HT-29 (cell line): ENCODE results near the gene MYMX. TPM values are rescaled to one million over a fixed set of nuclear protein-coding genes. Genes with fewer than 3 reads are reported as not detected.
A peak's percentile ranks its signal among the peaks of the same experiment; 100 is the strongest.
"Not testable (repeated sequence)": the region's sequence is repeated elsewhere in the genome, so short reads cannot be mapped to it uniquely, and the experiment has no call there.

ENCODE experiments used
- DNase-seq: peaks from one replicate; pipeline ENCODE4 v3.0.0-alpha.2; 2015; ENCODE audit warnings: low spot score
- total RNA-seq: library from RNA; depleted of rRNA; stranded (reverse); fragments of >200 nt; shearing (Covaris generic); gene quantifications from 2 replicates; pipeline ENCODE4 v1.2.3, GENCODE V29; 2014

The MYMX gene
- total RNA-seq, 1 experiment from 2014 or later: not detected

DNA sequence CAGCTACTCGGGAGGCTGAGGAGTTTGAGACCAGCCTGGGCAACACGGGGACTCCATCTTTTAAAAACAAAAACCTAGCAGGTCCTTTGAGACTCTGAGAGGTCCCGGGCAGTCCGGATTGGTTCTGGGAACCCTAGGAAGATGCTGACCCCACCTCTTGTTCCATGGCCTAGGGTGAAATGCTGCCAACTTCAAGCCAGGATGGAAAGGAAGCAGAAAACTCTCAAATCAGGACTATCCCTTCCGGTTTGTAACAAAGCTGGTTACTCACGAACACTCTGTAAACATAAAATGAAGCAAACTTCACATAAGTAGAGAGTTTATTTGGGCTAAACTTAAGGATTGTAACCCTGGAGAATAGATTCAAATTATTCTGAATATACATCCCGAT lies 30.1 kb upstream of the MYMX start:
- DNase-seq: no peak

DNA sequence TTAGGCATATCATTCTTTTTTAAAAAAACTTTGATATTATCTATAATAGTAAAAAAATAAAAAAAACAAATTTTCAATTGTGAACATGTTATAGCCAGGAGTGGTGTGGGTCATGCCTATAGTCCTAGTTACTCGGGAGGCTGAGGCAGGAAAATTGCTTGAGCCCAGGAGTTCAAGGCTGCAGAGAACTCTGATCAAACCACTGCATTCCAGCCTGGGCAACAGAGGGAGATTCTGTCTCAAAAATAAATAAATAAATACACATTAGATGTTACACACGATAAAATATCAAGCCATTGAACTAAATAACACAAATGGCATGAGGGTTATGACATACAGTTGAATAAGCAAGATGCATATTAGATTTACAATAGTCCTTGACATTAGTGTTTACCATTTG lies 27.9 kb upstream of the MYMX start:
- no peak for DNase-seq

DNA sequence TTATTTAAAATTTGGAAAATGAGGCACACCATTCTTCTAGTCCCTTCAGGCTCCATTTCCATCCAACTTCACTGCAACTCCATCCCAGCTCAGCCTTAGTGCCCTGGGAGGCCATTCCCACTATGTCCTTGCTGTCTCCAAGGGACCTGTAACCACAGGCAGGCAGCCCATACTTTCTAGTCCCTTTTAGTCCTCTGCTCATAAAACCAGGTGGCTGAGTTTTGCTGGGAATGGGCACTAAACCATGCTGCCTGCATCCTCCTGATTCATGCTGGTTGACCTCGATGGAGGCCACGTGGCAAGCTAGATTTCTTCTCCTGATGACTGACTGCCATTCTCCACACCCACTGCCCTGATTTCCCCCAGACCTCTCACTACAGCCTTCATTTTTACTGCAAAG lies 27.5 kb upstream of the MYMX start:
- DNase-seq: no peak

DNA sequence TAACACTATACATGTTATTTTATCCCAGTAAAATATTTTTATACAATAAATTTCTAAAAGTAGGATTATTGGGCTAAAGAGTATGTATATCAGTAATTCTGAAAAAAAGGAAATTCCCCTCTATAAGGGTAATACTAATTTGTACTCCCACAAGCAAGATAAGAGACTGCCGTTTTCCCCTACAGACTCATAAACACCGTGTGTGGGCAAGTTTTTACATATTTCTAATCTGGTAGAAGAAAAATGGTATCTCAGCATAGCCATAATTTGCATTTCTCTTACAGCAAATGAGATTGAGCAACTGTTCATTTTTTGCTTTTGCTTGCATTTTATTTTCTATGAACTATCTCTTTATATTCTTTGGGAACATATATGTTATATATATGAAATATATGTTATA lies 26.0 kb upstream of the MYMX start:
- DNase-seq: no peak

DNA sequence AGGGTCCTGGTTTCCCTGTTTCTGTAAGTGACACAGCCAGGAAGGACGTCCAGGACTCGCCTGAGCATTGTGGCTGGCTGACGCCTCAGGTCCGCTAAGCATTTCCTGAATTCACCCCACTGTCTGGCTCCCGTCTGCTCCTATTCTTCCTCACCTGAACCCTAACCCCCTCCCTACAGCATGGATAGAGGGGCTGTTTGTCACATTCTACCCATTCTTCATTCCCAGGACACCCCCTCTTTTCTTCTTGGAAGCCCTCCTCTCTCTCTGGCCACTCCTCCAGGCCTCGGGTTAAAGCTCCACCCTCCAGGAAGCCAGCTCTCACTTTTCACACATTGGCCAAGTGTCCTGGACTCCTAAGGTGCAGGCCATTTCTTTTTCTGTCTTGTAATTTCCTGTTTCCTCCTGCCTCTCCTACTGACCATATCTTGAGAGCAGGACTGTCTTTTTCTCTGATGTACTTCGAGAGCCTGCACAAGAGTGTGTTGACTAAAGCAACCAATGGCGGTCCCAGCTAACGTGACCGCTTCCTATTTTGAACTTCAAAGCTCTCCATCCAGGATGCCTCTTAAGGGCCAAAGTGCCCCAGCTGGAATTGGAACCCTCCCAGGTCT lies 24.2 kb upstream of the MYMX start:
- DNase-seq: peak; percentile 30

DNA sequence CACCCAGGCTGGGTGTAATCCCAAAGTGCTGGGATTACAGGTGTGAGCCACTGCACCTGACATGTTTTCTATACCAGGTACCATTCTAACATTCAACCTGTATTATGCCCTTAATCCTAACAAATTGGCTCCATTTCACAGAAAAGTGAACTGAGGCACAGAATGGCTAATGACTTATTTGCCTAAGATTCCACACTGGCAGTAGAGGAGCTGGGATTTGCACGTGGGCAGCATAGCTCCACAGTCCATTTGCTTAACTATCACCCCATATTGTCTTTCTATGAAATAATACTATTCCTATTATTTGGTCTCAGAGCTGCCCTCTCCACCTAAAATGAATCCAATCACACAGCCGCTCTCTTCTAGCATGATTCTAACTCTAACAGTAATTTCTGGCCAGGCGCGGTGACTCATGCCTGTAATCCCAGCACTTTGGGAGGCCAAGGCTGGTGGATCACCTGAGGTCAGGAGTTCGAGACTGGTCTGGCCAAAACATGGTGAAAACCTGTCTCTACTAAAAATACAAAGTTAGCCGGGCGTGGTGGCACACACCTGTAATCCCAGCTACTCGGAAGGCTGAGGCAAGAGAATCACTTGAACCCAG lies 23.3 kb upstream of the MYMX start:
- DNase-seq: no peak

DNA sequence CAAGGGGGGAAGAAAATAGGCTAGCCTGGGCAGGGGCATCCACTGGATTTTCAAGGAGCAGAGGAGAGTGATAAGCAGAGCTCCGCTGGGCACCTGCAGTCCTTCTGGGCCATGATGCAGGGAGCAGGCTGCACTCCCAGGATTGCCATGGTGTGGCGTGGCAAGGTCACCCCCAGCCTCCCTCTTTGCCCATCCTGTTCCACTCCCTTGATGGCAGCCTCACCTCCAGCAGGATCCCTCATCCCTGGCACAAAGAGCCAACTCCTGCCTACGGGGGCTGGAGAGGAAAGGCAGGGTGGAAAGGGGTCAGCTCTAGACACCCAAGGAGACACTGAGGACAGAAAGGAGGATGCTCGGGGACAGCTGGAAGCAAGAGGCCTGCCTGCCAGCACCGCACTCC lies 22.4 kb upstream of the MYMX start:
- no peak for DNase-seq

DNA sequence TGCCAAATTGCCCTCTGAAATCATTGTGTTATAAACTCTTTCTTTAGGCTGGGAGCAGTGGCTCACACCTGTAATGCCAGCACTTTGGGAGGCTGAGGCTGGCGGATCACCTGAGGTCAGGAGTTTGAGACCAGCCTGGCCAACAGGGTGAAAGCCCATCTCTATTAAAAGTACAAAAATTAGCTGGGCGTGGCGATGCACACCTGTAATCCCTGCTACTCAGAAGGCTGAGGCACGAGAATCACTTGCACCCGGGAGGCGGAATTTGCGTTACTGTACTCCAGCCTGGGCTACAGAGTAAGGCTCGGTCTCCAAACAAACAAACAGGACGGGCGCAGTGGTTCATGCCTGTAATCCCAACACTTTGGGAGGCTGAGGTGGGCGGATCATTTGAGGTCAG lies 20.4 kb upstream of the MYMX start:
- not testable (repeated sequence) for DNase-seq

DNA sequence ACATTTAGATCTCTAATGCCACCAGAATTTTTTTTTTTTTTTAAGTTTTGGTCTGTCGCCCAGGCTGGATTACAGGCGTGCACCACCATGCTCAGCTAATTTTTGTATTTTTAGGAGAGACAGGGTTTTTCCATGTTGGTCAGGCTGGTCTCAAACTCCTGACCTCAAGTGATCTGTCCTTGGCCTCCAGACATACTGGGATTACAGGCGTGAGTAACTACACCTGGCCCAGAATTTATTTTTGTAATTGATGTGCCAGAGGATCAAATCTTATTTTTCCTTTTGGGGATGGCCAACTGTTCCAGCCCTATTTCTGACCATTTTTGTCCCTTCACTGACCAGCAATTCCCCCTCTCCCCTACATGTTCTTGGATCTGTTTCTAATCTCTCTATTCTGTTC lies 18.0 kb upstream of the MYMX start:
- no peak for DNase-seq

DNA sequence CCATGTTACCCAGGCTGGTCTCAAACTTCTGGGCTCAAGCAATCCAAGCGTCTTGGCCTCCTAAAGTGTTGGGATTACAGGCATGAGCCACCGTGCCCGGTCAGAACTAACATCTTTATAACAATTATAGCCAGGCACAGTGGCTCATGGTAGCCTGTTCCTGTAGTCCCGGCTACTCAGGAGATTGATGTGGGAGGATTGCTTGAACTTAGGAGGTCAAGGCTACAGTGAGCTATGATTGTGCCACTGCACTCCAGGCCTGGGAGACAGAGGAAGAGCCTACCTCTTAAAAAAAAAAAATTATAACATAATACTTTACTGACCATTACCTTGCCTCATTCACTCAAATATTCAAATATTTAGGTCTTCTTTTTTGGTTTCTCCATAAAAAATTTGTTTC lies 16.8 kb upstream of the MYMX start:
- DNase-seq: no peak

DNA sequence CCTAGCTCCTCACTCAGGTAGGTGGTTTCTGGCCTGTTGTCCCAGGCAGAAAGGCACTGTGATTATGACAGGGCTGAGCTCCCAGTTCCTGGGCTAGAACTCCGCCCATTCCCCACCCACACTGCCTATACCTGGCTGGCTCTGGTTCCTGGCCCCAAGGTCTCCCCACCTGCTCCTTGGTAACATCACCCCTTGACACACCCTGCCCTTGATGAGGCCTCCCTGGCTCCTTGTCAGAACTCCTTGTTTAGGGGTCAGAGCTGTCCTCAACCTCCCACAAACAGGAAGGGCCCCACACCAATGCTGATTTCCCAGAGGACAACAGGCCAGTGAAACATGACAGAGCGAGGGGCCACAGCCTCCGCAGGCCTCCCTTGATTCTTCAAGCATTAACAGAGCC lies 15.5 kb upstream of the MYMX start:
- peak; percentile 61 for DNase-seq

DNA sequence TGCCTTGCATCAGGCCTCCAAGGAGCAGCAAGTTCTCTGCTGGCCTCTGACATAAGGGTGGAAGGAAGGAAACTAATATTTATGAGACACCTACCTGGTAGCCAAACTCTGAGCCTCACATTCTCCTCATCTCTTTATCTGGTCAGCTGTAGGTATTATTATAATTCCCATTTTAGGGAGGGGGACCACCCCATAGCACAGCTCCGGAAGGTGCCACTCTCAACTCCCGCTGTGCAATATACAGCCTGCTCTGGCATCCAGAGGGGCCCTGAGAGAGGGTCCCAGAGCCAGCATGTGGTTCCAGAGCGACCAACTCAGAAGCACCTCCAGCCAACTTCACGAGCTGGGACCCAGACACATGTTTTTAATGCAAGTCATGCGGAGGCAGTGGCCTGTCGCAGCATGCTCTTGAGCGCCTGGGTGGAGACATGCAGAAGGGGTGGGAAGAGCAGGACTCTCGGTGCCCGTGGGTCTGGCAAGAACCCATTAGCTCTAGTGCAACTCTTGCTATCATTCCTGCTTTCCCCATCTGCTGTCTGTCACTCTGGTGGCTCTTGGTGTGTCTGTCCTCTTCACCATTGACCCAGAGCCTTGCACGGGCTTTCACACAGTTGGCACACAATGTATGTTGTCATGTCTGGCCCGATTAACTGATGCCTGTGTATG lies 15.0 kb upstream of the MYMX start:
- DNase-seq: no peak

DNA sequence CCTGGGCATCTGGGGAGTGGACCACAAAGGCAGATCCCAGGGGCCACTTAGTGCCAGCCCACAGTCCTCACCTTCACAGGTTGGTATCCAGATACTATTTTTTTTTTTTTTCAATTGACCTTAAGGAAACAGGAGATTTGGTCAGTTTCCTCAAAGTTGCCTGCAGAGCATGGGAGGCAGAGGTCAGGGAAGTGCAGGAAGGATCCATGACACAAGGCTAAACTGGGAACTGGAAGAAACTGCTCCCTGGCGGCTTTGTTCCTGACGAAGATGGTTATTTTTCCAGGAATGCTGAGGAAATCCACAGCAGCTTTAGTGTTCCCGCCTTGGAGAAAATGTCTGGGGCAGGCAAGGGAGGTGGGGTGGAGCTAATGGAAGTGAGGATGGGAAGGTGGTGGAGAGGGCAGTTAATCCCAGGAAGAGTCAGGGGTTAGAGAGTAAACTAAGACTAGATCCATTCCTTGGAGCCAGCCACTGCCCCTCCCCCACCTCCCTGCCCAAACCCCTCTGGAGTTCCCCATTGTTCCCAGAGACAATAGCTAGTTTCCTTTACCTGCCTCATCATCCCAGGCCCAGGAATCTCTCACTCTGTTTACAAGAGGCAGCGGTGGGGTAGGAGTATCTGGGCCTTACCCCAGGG lies 14.3 kb upstream of the MYMX start:
- DNase-seq: no peak

DNA sequence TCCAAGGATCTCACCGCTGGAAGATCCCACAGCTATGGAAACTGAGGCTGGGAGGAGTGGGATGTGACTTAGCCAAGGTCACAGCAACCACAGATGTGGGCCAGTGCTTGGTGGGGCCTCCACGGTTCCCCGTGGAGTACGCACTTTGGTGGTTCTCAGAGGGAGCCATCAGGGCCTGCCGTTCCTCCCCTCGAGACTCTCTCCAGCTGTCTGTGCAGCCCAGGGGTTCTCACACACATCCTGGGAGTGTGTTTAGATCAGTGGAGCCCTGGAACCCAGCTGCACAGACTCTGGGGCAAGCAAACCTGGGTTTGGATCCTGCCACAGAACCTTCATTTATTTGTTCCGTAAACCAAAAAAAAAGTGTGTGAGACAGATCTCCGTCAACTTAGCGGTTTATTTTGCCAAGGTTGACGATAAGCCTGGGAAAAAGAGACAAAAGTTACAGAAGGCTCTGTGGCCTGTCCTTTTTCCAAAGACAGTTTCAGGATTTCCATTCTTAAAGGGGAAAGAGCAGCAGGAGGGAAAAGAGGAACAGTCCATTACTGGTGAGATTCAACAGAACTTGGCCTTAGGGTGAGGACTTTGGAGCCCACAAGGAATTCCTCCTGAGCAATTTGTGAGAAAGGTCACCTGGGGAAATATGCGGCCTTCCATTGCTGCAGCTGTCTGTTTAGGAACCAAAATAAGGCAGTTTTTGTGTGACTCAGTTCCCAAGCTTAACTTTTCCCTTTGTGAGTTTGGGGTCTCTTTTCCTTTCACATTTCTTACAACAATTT lies 13.6 kb upstream of the MYMX start:
- DNase-seq: no peak

DNA sequence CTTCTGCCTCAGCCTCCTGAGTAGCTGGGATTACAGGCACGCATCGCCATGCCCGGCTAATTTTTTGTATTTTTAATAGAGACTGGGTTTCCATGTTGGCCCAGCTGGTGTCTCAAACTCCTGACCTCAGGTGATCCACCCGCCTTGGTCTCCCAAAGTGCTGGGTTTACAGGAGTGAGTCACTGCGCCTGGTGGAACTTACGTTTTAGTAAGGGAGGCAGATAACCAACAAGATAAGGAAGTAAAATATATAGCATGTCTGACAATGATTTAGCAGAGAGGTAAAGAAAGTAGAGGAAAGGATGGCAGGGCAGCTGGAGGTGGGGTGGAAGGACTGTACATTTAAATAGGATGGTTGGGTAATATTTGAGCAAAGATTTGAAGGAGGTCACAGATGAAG lies 12.8 kb upstream of the MYMX start:
- DNase-seq: peak; percentile 64

DNA sequence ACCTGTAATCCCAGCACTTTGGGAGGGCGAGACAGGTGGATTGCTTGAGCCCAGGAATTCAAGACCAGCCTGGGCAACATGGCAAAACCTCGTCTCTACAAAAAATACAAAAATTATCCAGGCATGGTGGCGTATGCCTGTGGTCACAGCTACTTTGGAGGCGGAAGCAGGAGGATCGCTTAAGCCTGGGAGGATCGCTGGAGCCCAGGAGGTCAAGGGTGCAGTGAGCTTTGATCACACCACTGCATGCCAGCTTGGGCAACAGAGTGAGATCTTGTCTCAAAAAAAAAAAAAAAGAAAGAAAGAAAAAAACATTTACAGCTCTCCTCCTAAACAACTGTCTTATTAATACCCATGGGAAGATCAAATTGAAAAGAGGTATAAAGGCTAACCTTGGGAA lies 8.8 kb upstream of the MYMX start:
- no peak for DNase-seq

DNA sequence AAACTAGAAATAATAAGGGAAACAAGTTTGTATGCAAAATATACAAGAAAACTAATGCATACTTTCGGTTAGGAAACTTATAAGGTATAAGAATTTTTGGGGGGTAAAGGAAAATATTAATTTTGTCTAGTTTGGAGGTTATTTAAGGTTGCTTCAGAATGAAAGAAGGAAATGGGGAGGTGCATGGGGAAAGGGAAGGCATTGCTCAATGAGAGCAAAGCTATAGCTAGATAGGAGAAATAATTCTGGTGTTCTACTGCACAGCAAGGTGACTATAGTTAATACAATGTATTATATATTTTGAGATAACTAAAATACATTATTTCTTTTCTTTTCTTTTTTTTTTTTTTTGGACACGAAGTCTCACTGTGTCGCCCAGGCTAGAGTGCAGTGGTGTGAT lies 5.4 kb upstream of the MYMX start:
- DNase-seq: no peak

DNA sequence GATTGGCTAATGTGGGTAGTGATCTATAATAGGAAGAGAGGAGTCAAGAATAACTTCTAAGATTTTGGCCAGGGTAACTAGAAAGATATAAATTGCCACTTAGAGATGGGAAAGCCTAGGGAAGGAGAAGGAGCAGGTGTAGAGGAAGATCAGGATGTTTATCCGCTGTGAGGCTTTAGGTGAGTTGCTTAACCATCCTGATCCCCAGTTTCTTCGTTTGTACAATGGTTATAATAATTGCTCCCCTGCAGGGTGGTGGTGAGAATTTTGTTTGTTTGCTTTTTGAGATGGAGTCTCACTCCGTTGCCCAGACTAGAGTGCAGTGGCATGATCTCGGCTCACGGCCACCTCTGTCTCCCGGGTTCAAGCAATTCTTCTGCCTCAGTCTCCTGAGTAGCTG lies 2.4 kb upstream of the MYMX start:
- no peak for DNase-seq

DNA sequence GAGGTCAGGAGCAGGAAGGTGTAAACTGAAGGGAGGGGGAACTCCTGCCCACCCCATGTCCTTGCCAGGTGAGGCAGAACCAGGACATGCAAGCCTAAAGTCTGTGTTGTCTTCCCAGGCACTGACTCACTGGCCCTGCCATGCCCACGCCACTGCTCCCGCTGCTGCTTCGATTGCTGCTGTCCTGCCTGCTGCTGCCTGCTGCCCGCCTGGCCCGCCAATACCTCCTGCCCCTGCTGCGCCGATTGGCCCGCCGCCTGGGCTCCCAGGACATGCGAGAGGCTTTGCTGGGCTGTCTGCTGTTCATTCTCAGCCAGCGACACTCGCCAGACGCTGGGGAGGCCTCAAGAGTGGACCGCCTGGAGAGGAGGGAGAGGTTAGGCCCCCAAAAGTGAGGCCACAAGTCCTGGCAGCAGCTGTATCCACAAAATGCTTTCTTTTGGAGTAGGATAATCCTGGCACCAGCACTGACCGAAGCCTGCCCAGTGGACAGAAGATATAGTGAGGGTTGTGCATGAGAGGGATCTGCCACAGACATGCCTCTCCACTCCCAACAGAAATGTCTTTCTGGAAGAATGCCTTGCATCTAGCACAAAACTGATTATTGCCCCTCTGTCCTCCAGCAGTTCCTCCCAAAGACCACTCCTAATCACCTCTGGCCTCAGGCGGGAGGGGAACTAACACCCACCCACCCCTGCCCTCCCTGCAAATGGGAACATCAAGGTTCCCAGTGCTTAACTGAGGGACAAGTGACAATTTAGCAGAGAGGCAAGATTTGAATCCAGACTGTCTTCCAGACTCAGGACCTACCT lies 812 bp downstream of the MYMX start:
- no peak for DNase-seq

DNA sequence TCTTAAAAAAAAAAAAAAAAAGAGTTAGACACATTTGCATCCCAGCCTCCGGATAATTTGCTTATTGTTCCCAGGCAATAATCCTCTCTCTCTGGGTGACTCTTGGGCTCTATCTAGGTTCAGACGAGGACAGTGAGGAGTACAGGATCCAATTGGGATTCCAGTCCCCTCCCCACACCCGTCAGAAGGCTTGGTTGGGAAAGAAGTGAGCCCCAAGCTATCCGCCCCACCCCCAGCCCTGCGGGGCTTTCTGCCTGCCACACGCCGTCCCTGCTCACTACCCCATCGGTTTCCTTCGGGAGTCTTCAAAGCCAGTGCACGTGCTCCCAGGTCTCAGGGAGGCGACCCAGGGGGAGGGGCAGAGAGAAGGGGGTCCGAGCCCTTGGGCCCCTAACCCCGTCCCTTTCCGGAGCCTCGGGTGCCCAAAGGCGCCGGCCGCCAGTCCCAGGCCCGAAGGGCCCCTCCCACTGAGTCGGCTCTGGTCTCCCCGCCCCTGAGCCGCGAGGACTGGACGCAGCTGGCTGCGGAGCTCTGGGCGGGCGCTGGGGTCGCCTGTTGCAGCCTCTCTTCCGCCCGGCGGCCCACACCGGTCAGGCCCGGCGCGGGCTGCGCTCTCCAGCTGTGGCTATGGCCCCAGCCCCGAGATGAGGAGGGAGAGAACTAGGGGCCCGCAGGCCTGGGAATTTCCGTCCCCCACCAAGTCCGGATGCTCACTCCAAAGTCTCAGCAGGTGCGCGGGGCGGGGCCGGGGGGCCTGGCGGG lies 2.5 kb downstream of the MYMX start:
- DNase-seq: peak; percentile 57
